HG03558 (cell line): Measurements from ENCODE around the gene HLA-DOA.

Experiments used
- ATAC-seq: cut with Tn5 transposase; IDR thresholded peaks from one replicate; pipeline ENCODE4 v1.9.1; 2021; ENCODE audit warnings: moderate number of reproducible peaks; ENCODE audit not compliant: unreplicated experiment; ENCODE audit errors: extremely low read depth

Gene HLA-DOA

DNA sequence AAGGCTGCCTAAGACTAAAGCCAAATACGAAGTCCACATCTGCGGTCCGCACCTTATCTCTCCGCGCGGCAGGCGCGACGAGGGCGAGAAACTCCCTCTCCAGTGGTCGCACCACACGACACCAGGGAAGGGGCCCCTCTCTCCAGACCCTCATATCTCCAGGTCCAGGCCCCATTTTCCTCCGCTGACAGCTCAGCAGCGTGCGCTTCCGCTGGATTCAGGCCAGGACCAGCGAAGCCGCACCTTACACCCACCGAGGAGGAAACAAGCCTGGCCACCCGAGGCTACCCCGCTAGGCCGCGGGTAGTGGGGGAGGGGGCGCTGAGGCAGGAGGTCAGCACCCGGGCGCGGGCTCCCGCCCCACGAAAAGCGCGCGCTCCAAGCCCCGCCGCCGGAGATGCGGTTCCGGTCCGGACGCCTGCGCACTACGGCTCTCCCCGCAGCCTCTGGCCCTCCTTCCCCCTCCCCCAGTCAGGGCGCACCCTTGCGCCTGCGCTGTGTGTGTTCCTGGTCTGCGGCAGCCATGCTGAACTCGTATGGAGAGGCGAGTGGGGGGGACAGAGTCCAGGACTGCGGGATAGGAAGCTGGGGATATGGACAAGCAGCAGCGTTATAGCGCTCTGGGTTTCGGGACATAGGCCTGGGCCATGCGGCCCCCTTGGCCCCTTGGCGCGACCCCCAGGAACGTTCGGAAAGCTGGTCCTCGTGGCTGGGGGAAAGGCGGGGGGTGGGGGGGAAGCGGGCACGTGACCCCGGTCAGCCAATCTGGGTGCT is 41.1 kb downstream of the HLA-DOA start, which contains the start of gene BRD2:
BRD2 (plus strand) TSS at position 502 of the 774 bp plus-strand sequence. CDS start 4,305 bp downstream, outside the sequence.
- no peak for ATAC-seq

- ATAC-seq, result no peak
Measured at GRCh38 chr6:32967151-32968091, 42.0 kb downstream of the HLA-DOA start.

DNA sequence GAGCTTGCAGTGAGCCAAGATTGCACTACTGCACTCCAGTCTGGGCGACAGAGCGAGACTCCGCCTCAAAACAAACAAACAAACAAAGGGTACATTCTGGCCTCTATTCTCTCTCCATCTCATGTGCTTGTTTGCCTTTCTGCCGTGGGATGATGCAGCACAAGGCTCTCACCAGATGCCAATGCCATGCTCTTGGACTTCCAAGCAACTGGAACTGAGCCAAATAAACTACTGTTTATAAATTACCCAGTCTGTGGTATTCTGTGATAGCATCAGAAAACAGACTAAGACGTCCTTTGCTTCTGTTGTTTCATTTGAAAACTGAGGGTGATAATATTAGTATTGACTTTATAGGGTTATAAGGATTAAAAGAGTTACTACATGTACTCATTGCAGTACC is 44.6 kb downstream of the HLA-DOA start:
- ATAC-seq, result no peak

GRCh38 chr6:32963866-32964265 is 45.5 kb downstream of the HLA-DOA start:
- ATAC-seq, result no peak

- no peak for ATAC-seq
Measured at GRCh38 chr6:32962213-32962826, 47.1 kb downstream of the HLA-DOA start.

- no peak for ATAC-seq
Measured at GRCh38 chr6:32960563-32960962, 48.8 kb downstream of the HLA-DOA start.

DNA sequence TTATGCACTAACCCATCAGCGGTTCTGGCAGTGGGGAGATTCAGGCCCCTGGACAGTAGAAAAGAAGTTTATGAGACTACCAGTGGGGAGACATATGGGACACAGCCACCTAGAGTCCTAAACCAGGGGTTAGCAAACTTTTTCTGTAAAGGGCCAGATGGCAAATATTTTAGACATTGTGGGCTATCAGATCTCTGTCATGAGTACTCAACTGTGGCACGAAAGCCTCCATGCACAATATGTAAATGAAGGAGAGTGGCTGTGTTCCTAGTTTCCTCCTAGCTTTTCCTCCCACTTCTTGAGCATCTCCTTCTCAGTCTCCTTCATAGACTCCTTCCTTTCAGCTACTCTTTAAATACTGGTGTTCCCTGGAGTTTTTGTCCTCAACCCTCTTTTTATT is 53.2 kb downstream of the HLA-DOA start:
- no peak for ATAC-seq

DNA sequence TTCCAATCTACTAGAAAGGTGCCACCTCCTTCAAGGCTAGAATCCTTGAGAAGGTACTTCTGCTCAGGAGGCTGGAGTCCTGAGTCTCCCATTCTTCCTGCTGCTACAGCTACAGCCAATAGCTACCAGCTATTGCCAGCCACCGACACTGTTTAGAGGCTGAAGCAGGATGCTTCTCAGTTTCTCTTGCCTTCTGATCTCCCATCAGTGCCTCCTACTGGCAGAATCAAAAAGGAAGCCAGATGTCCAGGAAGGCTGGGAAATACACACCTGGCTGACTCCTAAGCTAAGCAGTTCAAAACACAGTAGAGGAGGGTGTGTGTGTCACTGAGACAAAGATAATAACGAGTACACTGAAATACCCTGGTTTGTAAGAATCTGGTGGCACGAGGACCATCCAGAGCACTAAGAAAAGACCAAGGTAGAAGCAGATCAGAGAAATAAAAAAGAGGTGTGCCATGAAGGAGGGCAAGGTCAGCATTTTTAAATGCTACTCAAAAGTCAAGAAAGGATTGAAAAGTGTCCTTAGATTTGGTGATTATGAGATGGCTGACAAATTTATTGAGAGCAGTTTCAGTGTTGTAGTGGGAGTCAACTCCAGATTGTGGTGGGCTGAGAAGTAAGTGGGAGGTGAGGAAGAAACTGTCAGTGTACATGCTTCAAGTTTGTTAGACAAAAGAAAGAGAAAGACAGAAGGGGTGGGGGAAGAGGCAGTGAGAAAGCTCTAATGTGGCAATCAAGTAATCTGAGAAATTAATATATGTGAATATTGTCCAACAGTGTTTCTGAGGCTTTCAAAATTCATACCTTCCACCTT is 54.2 kb downstream of the HLA-DOA start:
- ATAC-seq, result no peak

DNA sequence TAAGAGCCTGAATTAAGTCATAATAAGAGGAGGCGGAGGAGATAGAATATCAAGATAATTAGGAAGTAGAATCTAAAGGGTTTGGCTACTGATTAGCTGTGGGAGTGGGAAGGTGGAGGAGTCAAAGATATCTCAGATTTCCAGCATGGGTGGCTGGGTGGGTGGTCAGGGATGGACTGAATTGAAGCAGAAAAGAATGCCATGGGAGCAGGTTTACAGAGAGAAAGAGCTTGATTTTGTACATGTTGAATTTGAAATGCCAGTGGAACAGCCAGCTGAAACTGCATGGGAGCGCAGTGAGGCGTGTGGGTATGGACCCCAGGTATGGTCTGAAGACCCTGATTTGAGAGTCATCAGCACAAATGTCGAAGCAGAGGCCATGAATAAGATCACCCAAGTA is 55.1 kb downstream of the HLA-DOA start:
- ATAC-seq, result no peak
